Spinal cord (tissue), 10 donors: Measurements from ENCODE around the gene C1QL4. TPM values are rescaled to one million over a fixed set of nuclear protein-coding genes. Genes with fewer than 3 reads are reported as not detected.

ENCODE experiments used
- DNase-seq, 6 donors: peaks; one replicate each; pipeline versions ENCODE4 v3.0.0 to v3.0.0-alpha.2; 2013 to 2015; ENCODE audit warnings: low spot score in 6 of 6, low read depth in 4 of 6
- H3K27ac ChIP-seq: one replicate; pipeline ENCODE4 v1.5.1; 2013; ENCODE audit warnings: low read depth, low read length, control low read depth
- H3K27me3 ChIP-seq: one replicate; pipeline ENCODE4 v1.6.1; 2013; ENCODE audit warnings: low read length; ENCODE audit not compliant: control insufficient read depth, insufficient read depth
- H3K36me3 ChIP-seq: one replicate; pipeline ENCODE4 v1.6.1; 2013; ENCODE audit warnings: low read length; ENCODE audit not compliant: control insufficient read depth, insufficient read depth
- H3K4me1 ChIP-seq: one replicate; pipeline ENCODE4 v1.6.1; 2013; ENCODE audit warnings: low read length; ENCODE audit not compliant: control insufficient read depth, insufficient read depth
- H3K4me3 ChIP-seq: one replicate; pipeline ENCODE4 v1.5.1; 2013; ENCODE audit warnings: low read depth, low read length, control low read depth
- H3K9me3 ChIP-seq: one replicate; pipeline ENCODE4 v1.6.1; 2013; ENCODE audit warnings: low read length; ENCODE audit not compliant: control insufficient read depth, insufficient read depth
- WGBS: methylation state at CpG from one replicate; pipeline ENCODE4 v1.1.5; 2013; ENCODE audit warnings: missing lambda C conversion rate; ENCODE audit not compliant: insufficient coverage; 5-methylcytosine and 5-hydroxymethylcytosine counted together
- polyA plus RNA-seq, 2 donors: library from polyadenylated mRNA; unstranded; fragments of 120-200 nt; gene quantifications; one replicate each; pipeline ENCODE4 v1.2.1, GENCODE V29; 2013; ENCODE audit not compliant: insufficient read length in 2 of 2
- total RNA-seq, 2 donors: library from RNA; depleted of rRNA in 1 of 2; stranded (reverse); fragments of 120-200 nt in 1 of 2; fragments of >200 nt in 1 of 2; gene quantifications; one replicate each; pipeline versions ENCODE4 v1.2.3 to v1.2.4, GENCODE V29; 2013 to 2014
- donor health status: healthy.

C1QL4 gene
- total and polyA plus RNA-seq, 4 donors: 3.8 to 34.6 (median 14.9) TPM

GRCh38 chr12:49366652-49367380 is 29.8 kb upstream of the C1QL4 start:
- H3K4me1 ChIP-seq: peaks cover 10% of the 10 kb centered on the region
- no peaks in the 10 kb centered on the region for H3K27me3 ChIP-seq
- peak; percentile 81 to 98 (median 88) for DNase-seq
- H3K36me3 ChIP-seq: no peaks in the 10 kb centered on the region
- peak overlapping the region; percentile 99 for H3K27ac ChIP-seq
- H3K4me3 ChIP-seq: peak overlapping the region; percentile 95
- no peaks in the 10 kb centered on the region for H3K9me3 ChIP-seq
- WGBS: under 1% methylated on average over 97 of the region's 97 CpGs

- 8% methylated on average over 31 of the region's 38 CpGs for WGBS
- Histone ChIP-seq H3K27me3 (no peaks in the 10 kb centered on the region), H3K27ac (peak overlapping the region; percentile 99), H3K4me1 (peaks cover 10% of the 10 kb centered on the region), H3K4me3 (peak overlapping the region; percentile 95), H3K36me3 (no peaks in the 10 kb centered on the region), H3K9me3 (no peaks in the 10 kb centered on the region)
- no peak for DNase-seq
Measured at GRCh38 chr12:49366096-49366651, 29.2 kb upstream of the C1QL4 start.

GRCh38 chr12:49365542-49365941 is 28.6 kb upstream of the C1QL4 start:
- Histone ChIP-seq H3K4me3 (no peak overlapping the region), H3K36me3 (no peaks in the 10 kb centered on the region), H3K9me3 (no peaks in the 10 kb centered on the region), H3K4me1 (peaks cover 10% of the 10 kb centered on the region), H3K27me3 (no peaks in the 10 kb centered on the region), H3K27ac (no peak overlapping the region)
- WGBS: 73% methylated on average over 3 of the region's 5 CpGs
- no peak for DNase-seq

- Histone ChIP-seq H3K36me3 (no peaks in the 10 kb centered on the region), H3K9me3 (no peaks in the 10 kb centered on the region), H3K27ac (no peak overlapping the region), H3K4me1 (peaks cover 10% of the 10 kb centered on the region), H3K4me3 (no peak overlapping the region), H3K27me3 (no peaks in the 10 kb centered on the region)
- no CpG with 5 or more reads among the region's 1 CpG for WGBS
- no peak for DNase-seq
Measured at GRCh38 chr12:49364989-49365388, 28.0 kb upstream of the C1QL4 start.

- peaks cover 2% of the 10 kb centered on the region for H3K27me3 ChIP-seq
- no peaks in the 10 kb centered on the region for H3K9me3 ChIP-seq
- H3K4me3 ChIP-seq: no peak overlapping the region
- no CpG with 5 or more reads among the region's 1 CpG for WGBS
- DNase-seq: no peak
- H3K36me3 ChIP-seq: no peaks in the 10 kb centered on the region
- peaks cover 6% of the 10 kb centered on the region for H3K4me1 ChIP-seq
- no peak overlapping the region for H3K27ac ChIP-seq
Measured at GRCh38 chr12:49362077-49362476, 25.1 kb upstream of the C1QL4 start.

- no peak overlapping the region for H3K27ac ChIP-seq
- H3K4me3 ChIP-seq: no peak overlapping the region
- no peaks in the 10 kb centered on the region for H3K36me3 ChIP-seq
- no peaks in the 10 kb centered on the region for H3K9me3 ChIP-seq
- H3K4me1 ChIP-seq: no peaks in the 10 kb centered on the region
- WGBS: 58% methylated on average over 2 of the region's 7 CpGs
- H3K27me3 ChIP-seq: peaks cover 4% of the 10 kb centered on the region
- no peak for DNase-seq
Measured at GRCh38 chr12:49359671-49360070, 22.7 kb upstream of the C1QL4 start.

- DNase-seq: peak in 3 of 6 donors; percentile 58 to 85 (median 84)
- WGBS: 13% methylated on average over 3 of the region's 7 CpGs
- no peak overlapping the region for H3K4me3 ChIP-seq
Measured at GRCh38 chr12:49358483-49359141, 21.6 kb upstream of the C1QL4 start.

GRCh38 chr12:49357103-49357678 is 20.2 kb upstream of the C1QL4 start:
- Histone ChIP-seq H3K9me3 (no peaks in the 10 kb centered on the region), H3K36me3 (no peaks in the 10 kb centered on the region), H3K4me3 (no peak overlapping the region), H3K4me1 (no peaks in the 10 kb centered on the region), H3K27me3 (peaks cover 8% of the 10 kb centered on the region), H3K27ac (no peak overlapping the region)
- WGBS: no CpG with 5 or more reads among the region's 3 CpGs
- DNase-seq: peak in 1 of 6 donors; percentile 47

More at GRCh38 chr12:49358483-49359141, 21.6 kb upstream of the C1QL4 start:
- Histone ChIP-seq H3K27me3 (peaks cover 8% of the 10 kb centered on the region), H3K9me3 (no peaks in the 10 kb centered on the region), H3K36me3 (no peaks in the 10 kb centered on the region), H3K27ac (no peak overlapping the region), H3K4me1 (no peaks in the 10 kb centered on the region)

- Histone ChIP-seq H3K36me3 (no peaks in the 10 kb centered on the region), H3K4me3 (no peak overlapping the region), H3K27me3 (peaks cover 8% of the 10 kb centered on the region), H3K4me1 (no peaks in the 10 kb centered on the region), H3K9me3 (no peaks in the 10 kb centered on the region), H3K27ac (no peak overlapping the region)
- DNase-seq: no peak
- WGBS: no CpG with 5 or more reads among the region's 10 CpGs
Measured at GRCh38 chr12:49355913-49356312, 18.9 kb upstream of the C1QL4 start.
